Ascending aorta (tissue), 2 donors: Measurements from ENCODE around the gene TRIM51G. TPM values are rescaled to one million over a fixed set of nuclear protein-coding genes. Genes with fewer than 3 reads are reported as not detected.
"Not testable (repeated sequence)": the region's sequence is repeated elsewhere in the genome, so short reads cannot be mapped to it uniquely, and the experiment has no call there.

Experiments used
- DNase-seq, 2 donors: peaks; one replicate each; pipeline ENCODE4 v3.0.0-alpha.2; 2019; ENCODE audit warnings: low spot score in 2 of 2
- H3K27ac ChIP-seq, 2 donors: fragments of 200-600 bp; sonication (generic); one replicate each; pipeline ENCODE4 v1.5.1; 2016 to 2017; ENCODE audit warnings: mild to moderate bottlenecking in 1 of 2
- H3K27me3 ChIP-seq: fragments of 200-600 bp; sonication (generic); one replicate; pipeline ENCODE4 v1.5.1; 2017
- H3K36me3 ChIP-seq, 2 donors: fragments of 200-600 bp; sonication (generic); one replicate each; pipeline ENCODE4 v1.5.1; 2016
- H3K4me1 ChIP-seq, 2 donors: fragments of 200-600 bp; sonication (generic); one replicate each; pipeline ENCODE4 v1.5.1; 2016 to 2017; ENCODE audit warnings: mild to moderate bottlenecking in 1 of 2
- H3K4me3 ChIP-seq, 2 donors: fragments of 200-600 bp; sonication (generic); one replicate each; pipeline ENCODE4 v1.5.1; 2016 to 2017; ENCODE audit warnings: mild to moderate bottlenecking in 1 of 2
- H3K9me3 ChIP-seq, 2 donors: fragments of 200-600 bp; sonication (generic); one replicate each; pipeline ENCODE4 v1.5.1; 2016
- intact Hi-C: fragments of 100-400 bp; cut with DNase I; formaldehyde crosslinking; loops from one replicate; pipeline ENCODE4 v1.15.1; 2023
- total RNA-seq: library from RNA; depleted of rRNA; stranded (reverse); fragments of >200 nt; gene quantifications from one replicate; pipeline ENCODE4 v1.1.0, GENCODE V29; 2016

Gene TRIM51G, protein sequence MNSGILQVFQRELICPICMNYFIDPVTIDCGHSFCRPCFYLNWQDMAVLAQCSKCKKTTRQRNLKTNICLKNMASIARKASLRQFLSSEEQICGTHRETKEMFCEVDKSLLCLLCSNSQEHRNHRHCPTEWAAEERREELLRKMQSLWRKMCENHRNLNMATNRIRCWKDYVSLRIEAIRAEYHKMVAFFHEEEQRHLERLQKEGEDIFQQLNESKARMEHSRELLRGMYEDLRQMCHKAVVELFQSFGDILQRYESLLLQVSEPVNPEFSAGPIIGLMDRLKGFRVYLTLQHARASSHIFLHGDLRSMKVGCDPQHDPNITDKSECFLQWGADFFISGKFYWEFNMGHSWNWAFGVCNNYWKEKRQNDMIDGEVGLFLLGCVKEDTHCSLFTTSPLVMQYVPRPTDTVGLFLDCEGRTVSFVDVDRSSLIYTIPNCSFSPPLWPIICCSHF
- total RNA-seq, result not detected

DNA sequence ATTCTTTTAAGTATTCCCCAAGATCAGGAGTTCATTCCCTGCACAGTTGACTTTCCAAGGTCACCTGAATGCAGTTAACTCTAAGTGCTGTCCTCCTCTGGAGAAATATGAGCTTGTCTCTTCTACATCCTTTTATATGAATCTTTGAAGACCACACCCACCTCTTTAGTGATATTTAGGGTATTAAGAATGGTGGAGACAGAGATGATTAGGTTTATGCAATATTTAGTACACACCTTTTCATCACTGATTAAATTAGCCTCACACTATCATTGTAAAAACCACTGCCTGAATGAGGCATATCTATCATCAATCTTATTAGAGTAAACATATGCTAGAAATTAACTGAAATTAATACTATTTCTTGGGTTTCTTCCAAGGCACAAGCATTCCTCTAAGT lies at the start of gene TRIM51G:
TSS of gene TRIM51G (minus strand) at position 101 of the 400 bp plus-strand sequence. CDS start 2,190 bp downstream, outside the sequence.
- H3K27ac ChIP-seq, H3K4me3 ChIP-seq, H3K36me3 ChIP-seq, H3K27me3 ChIP-seq, intact Hi-C loops, H3K4me1 ChIP-seq, H3K9me3 ChIP-seq, DNase-seq: not testable (repeated sequence)

- H3K9me3 ChIP-seq, intact Hi-C loops, H3K4me1 ChIP-seq, H3K27me3 ChIP-seq, H3K27ac ChIP-seq, H3K36me3 ChIP-seq, H3K4me3 ChIP-seq, DNase-seq: not testable (repeated sequence)
These were observed 44.8 kb upstream of the TRIM51G start, which contains the start of gene TRIM49B for GRCh38 chr11:49028523-49028922. TSS of gene TRIM49B (plus strand) at chr11:49028823. CDS start at chr11:49031600, 2,777 bp downstream.

DNA sequence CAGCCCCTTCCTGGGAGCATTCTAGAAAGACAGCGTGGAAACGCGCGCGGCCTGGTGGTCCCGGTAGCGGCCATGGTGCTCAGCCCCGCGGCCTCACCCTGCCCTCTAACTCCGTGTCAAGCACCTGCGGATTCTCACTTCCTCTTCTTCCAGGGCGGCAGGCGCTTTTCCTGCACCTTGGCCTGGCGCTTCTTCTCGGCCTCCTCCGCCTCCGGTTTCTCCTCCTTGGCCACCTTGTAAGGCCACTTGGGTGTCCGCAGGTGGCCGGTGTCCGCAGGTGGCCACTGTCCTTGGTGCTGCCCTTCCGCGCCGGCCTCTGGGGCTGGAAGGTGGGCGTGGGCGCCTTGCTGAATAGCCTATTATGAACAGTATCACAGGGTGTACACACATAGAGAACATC lies 15.1 kb downstream of the TRIM51G start:
- H3K4me3 ChIP-seq, H3K27ac ChIP-seq, DNase-seq, H3K36me3 ChIP-seq, H3K9me3 ChIP-seq, H3K27me3 ChIP-seq, intact Hi-C loops, H3K4me1 ChIP-seq: not testable (repeated sequence)

DNA sequence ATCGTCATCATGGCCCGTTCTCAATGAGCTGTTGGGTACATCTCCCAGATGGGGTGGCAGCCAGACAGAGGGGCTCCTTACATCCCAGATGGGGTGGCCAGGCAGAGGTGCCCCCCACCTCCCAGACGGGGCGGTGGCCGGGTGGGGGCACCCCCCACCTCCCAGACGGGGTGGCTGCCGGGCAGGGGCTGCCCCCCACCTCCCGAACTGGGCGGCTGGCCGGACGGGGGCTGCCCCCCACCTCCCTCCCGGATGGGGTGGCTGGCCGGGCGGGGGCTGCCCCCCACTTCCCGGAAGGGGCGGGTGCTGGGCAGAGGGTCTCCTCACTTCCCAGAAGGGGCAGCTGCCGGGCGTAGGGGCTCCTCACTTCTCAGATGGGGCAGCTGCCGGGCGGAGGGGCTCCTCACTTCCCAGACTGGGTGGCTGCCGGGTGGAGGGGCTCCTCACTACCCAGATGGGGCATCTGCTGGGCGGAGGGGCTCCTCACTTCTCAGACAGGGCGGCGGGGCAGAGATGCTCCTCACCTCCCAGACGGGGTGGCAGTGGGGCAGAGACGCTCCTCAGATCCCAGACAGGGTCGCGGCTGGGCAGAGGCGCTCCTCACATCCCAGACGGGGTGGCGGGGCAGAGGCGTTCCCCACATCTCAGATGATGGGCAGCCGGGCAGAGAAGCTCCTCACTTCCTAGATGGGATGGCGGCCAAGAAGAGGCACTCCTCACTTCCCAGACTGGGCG lies 28.2 kb downstream of the TRIM51G start:
- intact Hi-C loops, H3K4me1 ChIP-seq, H3K27ac ChIP-seq, H3K27me3 ChIP-seq, H3K9me3 ChIP-seq, DNase-seq, H3K36me3 ChIP-seq, H3K4me3 ChIP-seq: not testable (repeated sequence)

- intact Hi-C loops, H3K27ac ChIP-seq, DNase-seq, H3K4me3 ChIP-seq, H3K27me3 ChIP-seq, H3K36me3 ChIP-seq, H3K4me1 ChIP-seq, H3K9me3 ChIP-seq: not testable (repeated sequence)
These were observed 37.9 kb downstream of the TRIM51G start for GRCh38 chr11:48945796-48946195.

Other genes starting within 250 kb of the TRIM51G start
- not detected for gene TRIM49B, start 44.9 kb upstream of the TRIM51G start, total RNA-seq
- gene TRIM64C, start 75.2 kb upstream of the TRIM51G start, total RNA-seq, result not detected
- gene FOLH1, start 224.7 kb upstream of the TRIM51G start, total RNA-seq, result not detected